Bronchial epithelial cell (primary cell): Measurements from ENCODE around the gene CLN5. TPM values are rescaled to one million over a fixed set of nuclear protein-coding genes. Genes with fewer than 3 reads are reported as not detected.

Experiments used
- DNase-seq: peaks from one replicate; pipeline ENCODE4 v3.0.0-alpha.2; 2010; ENCODE audit warnings: low read depth
- FAIRE-seq: peaks from 2 replicates; lab custom pipeline; 2011; peaks lifted over from hg19 to GRCh38; lab: Jason Lieb, UNC
- H3K27me3 ChIP-seq: 2 replicates; pipeline ENCODE4 v1.5.1; 2011; ENCODE audit warnings: low read length; ENCODE audit not compliant: control insufficient read depth, insufficient read depth
- H3K36me3 ChIP-seq: 2 replicates; pipeline ENCODE4 v1.5.1; 2011; ENCODE audit warnings: low read length; ENCODE audit not compliant: control insufficient read depth, insufficient read depth
- H3K4me3 ChIP-seq: 2 replicates; pipeline ENCODE4 v1.5.1; 2011; ENCODE audit warnings: mild to moderate bottlenecking, low read depth, low read length, control low read depth
- total RNA-seq: library from RNA; depleted of rRNA; stranded (reverse); fragments of >200 nt; gene quantifications from 2 replicates; pipeline ENCODE4 v1.2.1, GENCODE V29; 2014
- TF ChIP-seq, protein P1 (sequence below): IDR thresholded peaks from 2 replicates; pipeline ENCODE4 v1.5.1; 2011; ENCODE audit warnings: mild to moderate bottlenecking, moderate library complexity, low read length, control low read depth, inconsistent platforms; ENCODE audit not compliant: insufficient read depth, severe bottlenecking

CLN5 gene
- total RNA-seq, 1 donor from 2014 or later = 21.1 TPM

DNA sequence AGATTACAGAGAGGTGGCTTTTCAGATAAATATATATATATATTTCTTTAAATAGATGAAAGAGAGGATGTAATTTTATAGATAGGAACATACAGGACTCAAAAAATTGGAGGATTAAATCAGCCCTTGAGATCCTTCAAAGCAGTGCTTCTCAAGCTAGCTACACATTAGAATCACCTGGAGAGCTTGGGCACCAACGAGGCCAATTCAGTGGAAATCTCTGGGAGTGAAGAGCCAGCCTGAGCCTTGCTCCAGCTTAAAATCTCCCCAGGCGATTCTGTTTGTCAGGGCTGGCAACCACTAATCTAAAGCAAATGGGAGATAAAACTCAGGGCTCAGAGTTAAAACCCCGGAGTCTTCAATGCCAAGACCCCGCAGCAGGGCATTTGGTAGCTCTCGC lies 15.0 kb upstream of the CLN5 start:
- H3K4me3 ChIP-seq = no peak overlapping the region
- DNase-seq (no peak), FAIRE-seq (no peak)
- peaks cover 3% of the 10 kb centered on the region for H3K27me3 ChIP-seq
- TF ChIP-seq, protein P1, sequence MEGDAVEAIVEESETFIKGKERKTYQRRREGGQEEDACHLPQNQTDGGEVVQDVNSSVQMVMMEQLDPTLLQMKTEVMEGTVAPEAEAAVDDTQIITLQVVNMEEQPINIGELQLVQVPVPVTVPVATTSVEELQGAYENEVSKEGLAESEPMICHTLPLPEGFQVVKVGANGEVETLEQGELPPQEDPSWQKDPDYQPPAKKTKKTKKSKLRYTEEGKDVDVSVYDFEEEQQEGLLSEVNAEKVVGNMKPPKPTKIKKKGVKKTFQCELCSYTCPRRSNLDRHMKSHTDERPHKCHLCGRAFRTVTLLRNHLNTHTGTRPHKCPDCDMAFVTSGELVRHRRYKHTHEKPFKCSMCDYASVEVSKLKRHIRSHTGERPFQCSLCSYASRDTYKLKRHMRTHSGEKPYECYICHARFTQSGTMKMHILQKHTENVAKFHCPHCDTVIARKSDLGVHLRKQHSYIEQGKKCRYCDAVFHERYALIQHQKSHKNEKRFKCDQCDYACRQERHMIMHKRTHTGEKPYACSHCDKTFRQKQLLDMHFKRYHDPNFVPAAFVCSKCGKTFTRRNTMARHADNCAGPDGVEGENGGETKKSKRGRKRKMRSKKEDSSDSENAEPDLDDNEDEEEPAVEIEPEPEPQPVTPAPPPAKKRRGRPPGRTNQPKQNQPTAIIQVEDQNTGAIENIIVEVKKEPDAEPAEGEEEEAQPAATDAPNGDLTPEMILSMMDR = no peak
- no peaks in the 10 kb centered on the region for H3K36me3 ChIP-seq

DNA sequence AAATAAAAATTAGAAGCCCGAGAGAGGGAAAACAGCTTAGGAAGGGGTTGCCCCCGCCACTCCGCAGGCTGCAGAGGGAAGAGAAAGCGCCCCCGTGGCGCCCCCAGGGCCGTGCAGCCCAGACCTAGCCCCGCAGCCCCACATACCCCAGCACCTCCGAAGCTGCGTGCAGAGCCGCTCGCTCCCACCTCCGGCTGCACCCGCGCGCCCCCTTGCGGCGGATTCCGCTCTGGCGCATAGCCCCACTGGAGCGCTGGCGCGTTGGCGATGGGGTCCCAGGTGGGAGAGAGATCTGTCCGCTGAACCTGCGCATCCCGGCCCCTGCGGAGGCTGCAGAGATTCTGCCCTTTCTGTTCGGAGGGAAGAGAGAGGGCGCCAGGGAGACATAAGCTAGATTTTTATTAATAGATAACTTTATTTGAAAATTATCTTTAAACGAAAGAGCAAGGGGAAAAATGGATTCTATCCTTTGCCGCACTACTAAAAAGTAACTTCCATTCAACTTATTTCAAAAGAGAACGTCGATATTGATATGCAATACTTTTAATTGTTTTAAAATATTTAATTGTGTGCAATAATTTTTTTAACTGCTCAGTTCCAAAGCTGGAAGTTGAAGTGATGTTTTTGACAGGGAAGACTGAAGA lies 11.7 kb upstream of the CLN5 start:
- Histone ChIP-seq H3K36me3 (no peaks in the 10 kb centered on the region), H3K27me3 (peaks cover 3% of the 10 kb centered on the region), H3K4me3 (no peak overlapping the region)
- FAIRE-seq (no peak), DNase-seq (peak; percentile 21)
- TF ChIP-seq, protein P1 = peak; percentile 98

DNA sequence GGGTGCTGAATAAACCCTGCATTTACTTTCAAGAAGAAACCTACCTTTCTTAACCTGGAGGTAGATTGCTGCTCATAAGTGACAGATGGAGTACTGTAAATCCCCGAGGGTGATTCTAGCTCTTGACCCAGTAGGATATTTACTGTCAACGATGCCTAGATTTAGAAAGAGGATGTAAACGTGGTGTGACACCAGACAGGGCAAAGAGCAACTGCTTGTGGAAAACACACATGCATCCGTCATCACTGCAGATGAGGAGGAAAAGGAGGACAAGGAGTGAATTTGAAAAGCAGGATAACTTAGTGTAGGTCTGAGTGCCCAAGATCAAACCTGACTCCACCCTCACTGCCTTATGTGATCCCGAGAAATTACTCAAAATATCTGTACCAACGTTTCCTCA lies 9.8 kb upstream of the CLN5 start:
- TF ChIP-seq, protein P1 = no peak
- FAIRE-seq (no peak), DNase-seq (no peak)
- no peaks in the 10 kb centered on the region for H3K36me3 ChIP-seq
- peaks cover 3% of the 10 kb centered on the region for H3K27me3 ChIP-seq
- H3K4me3 ChIP-seq = no peak overlapping the region

DNA sequence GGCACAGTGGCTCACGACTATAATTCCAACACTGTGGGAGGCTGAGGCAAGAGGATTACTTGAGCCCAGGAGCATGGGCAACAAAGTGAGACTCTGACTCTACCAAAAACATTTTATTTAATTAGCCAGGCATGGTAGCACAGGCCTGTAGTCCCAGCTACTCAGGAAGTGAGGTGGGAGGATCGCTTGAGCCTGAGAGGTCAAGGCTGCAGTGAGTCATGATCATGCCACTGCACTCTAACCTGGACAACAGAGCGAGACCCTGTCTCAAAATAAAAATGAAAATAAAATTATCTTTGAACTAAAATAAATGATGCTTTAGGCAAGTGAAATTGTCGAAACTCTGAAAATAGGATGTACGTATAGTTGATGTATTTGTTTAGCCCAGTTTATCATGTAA lies 8.2 kb upstream of the CLN5 start:
- H3K4me3 ChIP-seq = no peak overlapping the region
- H3K36me3 ChIP-seq = no peaks in the 10 kb centered on the region
- H3K27me3 ChIP-seq = peaks cover 1% of the 10 kb centered on the region
- no peak for FAIRE-seq
- TF ChIP-seq, protein P1 = no peak
- DNase-seq = no peak

DNA sequence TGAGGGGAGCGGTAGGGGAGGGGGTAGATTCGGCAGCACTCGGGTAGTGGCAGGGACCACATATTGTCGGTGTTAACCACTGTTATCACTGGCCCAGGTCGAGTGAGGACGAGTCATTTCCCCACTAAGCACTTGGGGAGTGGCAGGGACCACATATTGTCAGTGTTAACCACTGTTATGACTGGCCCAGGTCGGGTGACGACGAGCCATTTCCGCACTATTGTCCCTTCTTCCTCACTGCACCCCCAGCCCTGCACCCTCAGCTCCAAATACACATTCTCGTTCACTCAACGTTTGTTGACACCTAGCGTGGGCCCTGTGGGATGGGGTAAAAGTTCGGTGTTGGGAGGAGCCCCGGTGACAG lies 467 bp upstream of the CLN5 start:
- Histone ChIP-seq H3K36me3 (no peaks in the 10 kb centered on the region), H3K27me3 (no peaks in the 10 kb centered on the region), H3K4me3 (peak overlapping the region; percentile 92)
- TF ChIP-seq, protein P1 = no peak
- FAIRE-seq (no peak), DNase-seq (peak; percentile 7)

DNA sequence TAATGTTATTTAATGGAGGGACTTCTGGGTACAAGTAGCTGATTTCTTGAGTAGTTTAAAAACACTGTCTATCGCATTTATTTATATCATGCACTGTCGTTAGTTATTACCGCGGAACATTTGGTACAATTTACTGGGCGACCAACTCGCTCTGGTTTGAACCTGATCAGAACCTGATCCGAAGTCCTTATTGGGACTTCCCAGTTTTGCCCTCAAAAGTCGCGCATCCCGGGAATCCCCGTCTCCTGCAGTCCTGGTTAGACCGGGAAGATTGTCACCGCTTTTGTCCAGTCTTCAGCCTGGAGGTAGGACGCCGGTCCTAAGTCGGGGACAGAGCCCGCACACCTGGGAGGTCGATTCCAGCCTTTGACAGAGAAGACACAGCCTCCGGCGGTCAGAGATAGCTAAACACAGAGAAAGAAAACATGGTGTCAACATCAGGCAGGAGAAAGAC lies 694 bp downstream of the CLN5 start:
- DNase-seq (peak; percentile 26), FAIRE-seq (no peak)
- H3K4me3 ChIP-seq = peak overlapping the region; percentile 92
- no peaks in the 10 kb centered on the region for H3K36me3 ChIP-seq
- H3K27me3 ChIP-seq = no peaks in the 10 kb centered on the region
- TF ChIP-seq, protein P1 = no peak
